Measurements from ENCODE around the gene FAM50B. TPM values are rescaled to one million over a fixed set of nuclear protein-coding genes. Genes with fewer than 3 reads are reported as not detected.

FAM50B gene
- total and polyA plus RNA-seq, 4 donors, result 8.8 to 12.3 (median 11.1) TPM

DNA sequence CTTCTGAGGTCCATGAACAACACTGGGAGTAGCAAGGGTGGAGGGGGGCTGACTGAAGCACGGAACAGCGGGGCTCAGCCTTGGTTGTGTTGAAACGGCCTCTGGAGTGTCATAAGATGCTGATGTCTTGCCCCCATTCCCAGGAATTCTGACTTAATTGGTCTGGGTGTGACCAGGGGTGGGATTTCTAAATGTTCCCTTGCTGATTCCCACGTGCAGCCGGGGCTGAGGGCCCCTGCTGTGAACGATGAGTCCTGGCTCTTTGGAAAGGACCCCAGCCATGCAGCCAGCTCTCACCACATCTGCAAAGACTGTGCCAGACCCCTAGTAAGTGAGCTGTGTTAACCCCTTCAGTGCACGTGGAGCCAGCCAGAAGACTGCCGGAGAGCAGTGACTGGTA lies 28.6 kb upstream of the FAM50B start (continued):
- TF ChIP-seq, protein P1, sequence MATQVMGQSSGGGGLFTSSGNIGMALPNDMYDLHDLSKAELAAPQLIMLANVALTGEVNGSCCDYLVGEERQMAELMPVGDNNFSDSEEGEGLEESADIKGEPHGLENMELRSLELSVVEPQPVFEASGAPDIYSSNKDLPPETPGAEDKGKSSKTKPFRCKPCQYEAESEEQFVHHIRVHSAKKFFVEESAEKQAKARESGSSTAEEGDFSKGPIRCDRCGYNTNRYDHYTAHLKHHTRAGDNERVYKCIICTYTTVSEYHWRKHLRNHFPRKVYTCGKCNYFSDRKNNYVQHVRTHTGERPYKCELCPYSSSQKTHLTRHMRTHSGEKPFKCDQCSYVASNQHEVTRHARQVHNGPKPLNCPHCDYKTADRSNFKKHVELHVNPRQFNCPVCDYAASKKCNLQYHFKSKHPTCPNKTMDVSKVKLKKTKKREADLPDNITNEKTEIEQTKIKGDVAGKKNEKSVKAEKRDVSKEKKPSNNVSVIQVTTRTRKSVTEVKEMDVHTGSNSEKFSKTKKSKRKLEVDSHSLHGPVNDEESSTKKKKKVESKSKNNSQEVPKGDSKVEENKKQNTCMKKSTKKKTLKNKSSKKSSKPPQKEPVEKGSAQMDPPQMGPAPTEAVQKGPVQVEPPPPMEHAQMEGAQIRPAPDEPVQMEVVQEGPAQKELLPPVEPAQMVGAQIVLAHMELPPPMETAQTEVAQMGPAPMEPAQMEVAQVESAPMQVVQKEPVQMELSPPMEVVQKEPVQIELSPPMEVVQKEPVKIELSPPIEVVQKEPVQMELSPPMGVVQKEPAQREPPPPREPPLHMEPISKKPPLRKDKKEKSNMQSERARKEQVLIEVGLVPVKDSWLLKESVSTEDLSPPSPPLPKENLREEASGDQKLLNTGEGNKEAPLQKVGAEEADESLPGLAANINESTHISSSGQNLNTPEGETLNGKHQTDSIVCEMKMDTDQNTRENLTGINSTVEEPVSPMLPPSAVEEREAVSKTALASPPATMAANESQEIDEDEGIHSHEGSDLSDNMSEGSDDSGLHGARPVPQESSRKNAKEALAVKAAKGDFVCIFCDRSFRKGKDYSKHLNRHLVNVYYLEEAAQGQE (IDR thresholded peaks at IDR 0.05), result no peak

DNA sequence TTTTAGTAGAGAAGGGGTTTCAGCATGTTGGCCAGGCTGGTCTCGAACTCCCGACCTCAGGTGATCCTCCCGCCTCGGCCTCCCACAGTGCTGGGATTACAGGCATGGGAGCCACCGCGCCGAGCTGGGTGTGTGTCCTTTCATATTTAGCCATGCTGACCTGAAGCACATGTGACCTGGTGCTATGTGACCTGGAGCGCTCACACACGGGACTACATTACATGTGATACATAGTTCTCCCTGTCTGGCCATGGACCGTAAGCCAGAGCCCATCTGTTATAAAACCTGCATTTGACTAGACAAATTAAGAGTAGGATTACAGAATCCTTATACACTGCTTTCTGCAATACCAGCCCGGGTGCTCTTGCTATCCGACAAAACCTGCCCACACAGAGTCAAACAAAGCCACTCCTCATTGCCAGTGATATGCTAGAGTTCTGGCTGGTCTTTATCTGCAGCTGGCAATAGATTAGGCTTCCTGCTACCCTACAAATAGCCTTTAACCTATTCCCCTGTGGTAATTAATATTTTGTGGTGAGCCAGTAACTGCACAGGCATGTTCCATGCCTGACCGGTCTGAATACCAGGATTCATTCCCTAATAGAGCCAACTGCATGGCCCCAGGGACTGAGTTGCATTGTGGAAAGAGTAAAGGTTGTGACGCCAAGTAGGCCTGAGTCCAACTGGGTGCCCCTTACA lies 26.3 kb upstream of the FAM50B start:
- DNase-seq (ENCODE audit: low spot score), result no peak
- Histone ChIP-seq H3K4me3 (ENCODE audit: low read depth in 1 of 3, low read length in 3 of 3) (no peak overlapping the region), H3K27me3 (ENCODE audit: control insufficient read depth in 4 of 4, insufficient read depth in 4 of 4, low read length in 3 of 4) (no peaks in the 10 kb centered on the region), H3K27ac (ENCODE audit: low read depth in 1 of 2, low read length in 2 of 2) (peak overlapping the region; percentile 41 to 69), H3K4me1 (ENCODE audit: control insufficient read depth in 4 of 4, insufficient read depth in 4 of 4, low read length in 3 of 4) (peaks cover 8 to 29% (median 16%) of the 10 kb centered on the region in 4 donors), H3K9me3 (ENCODE audit: control insufficient read depth in 4 of 4, low read length in 3 of 4) (no peaks in the 10 kb centered on the region), H3K9ac (ENCODE audit: low read depth in 1 of 2, low read length in 2 of 2) (peak overlapping the region in 1 of 2 donors; percentile 47), H3K36me3 (ENCODE audit: control insufficient read depth in 4 of 4, insufficient read depth in 3 of 4, low read depth in 1 of 4, low read length in 3 of 4) (no peaks in the 10 kb centered on the region)
- 77% methylated on average over 14 of the region's 14 CpGs for WGBS
- TF ChIP-seq, protein P1 (IDR thresholded peaks at IDR 0.05), result peak; percentile 8
- TF ChIP-seq HNF4A (conservative IDR thresholded peaks at IDR 0.05), result peak in 1 of 2 donors; percentile 11
- TF ChIP-seq HNF4G (IDR thresholded peaks at IDR 0.05), result no peak
- no peak for TF ChIP-seq RAD21 (IDR thresholded peaks at IDR 0.05)
- TF ChIP-seq FOXA1 (IDR thresholded peaks at IDR 0.05), result peak; percentile 6
- TF ChIP-seq NR2F2 (IDR thresholded peaks at IDR 0.05), result peak; percentile 76
- peak; percentile 33 for TF ChIP-seq SP1 (IDR thresholded peaks at IDR 0.05)
- TF ChIP-seq RXRA (IDR thresholded peaks at IDR 0.05), result peak in 1 of 2 donors; percentile 35

DNA sequence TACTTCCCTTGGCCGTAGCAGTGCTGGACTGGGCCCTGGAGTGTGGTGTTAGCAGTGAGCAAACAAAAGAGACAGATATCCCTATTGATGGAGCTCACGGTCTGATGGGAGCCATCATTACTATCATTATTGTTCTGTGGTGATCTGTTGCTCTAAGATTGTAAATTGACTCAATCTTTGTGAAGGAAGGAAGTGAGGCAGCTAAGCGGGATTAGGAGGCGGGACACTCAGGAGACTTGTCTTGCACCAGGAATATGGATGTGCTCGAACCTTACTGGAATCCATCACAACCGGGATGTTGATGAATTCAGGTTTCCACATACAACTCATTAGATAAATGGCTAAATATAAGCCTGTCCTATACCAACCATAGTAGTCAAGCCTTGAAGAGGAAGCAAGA lies 25.5 kb upstream of the FAM50B start:
- Histone ChIP-seq H3K36me3 (ENCODE audit: control insufficient read depth in 4 of 4, insufficient read depth in 3 of 4, low read depth in 1 of 4, low read length in 3 of 4) (no peaks in the 10 kb centered on the region), H3K9me3 (ENCODE audit: control insufficient read depth in 4 of 4, low read length in 3 of 4) (no peaks in the 10 kb centered on the region), H3K4me1 (ENCODE audit: control insufficient read depth in 4 of 4, insufficient read depth in 4 of 4, low read length in 3 of 4) (peaks cover 8 to 29% (median 16%) of the 10 kb centered on the region in 4 donors), H3K27me3 (ENCODE audit: control insufficient read depth in 4 of 4, insufficient read depth in 4 of 4, low read length in 3 of 4) (no peaks in the 10 kb centered on the region), H3K27ac (ENCODE audit: low read depth in 1 of 2, low read length in 2 of 2) (no peak overlapping the region), H3K9ac (ENCODE audit: low read depth in 1 of 2, low read length in 2 of 2) (no peak overlapping the region), H3K4me3 (ENCODE audit: low read depth in 1 of 3, low read length in 3 of 3) (no peak overlapping the region)
- WGBS, result 86% methylated on average over 6 of the region's 6 CpGs
- DNase-seq (ENCODE audit: low spot score), result no peak
- TF ChIP-seq, protein P2, sequence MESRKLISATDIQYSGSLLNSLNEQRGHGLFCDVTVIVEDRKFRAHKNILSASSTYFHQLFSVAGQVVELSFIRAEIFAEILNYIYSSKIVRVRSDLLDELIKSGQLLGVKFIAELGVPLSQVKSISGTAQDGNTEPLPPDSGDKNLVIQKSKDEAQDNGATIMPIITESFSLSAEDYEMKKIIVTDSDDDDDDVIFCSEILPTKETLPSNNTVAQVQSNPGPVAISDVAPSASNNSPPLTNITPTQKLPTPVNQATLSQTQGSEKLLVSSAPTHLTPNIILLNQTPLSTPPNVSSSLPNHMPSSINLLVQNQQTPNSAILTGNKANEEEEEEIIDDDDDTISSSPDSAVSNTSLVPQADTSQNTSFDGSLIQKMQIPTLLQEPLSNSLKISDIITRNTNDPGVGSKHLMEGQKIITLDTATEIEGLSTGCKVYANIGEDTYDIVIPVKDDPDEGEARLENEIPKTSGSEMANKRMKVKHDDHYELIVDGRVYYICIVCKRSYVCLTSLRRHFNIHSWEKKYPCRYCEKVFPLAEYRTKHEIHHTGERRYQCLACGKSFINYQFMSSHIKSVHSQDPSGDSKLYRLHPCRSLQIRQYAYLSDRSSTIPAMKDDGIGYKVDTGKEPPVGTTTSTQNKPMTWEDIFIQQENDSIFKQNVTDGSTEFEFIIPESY (IDR thresholded peaks at IDR 0.05), result no peak
- TF ChIP-seq, protein P3, sequence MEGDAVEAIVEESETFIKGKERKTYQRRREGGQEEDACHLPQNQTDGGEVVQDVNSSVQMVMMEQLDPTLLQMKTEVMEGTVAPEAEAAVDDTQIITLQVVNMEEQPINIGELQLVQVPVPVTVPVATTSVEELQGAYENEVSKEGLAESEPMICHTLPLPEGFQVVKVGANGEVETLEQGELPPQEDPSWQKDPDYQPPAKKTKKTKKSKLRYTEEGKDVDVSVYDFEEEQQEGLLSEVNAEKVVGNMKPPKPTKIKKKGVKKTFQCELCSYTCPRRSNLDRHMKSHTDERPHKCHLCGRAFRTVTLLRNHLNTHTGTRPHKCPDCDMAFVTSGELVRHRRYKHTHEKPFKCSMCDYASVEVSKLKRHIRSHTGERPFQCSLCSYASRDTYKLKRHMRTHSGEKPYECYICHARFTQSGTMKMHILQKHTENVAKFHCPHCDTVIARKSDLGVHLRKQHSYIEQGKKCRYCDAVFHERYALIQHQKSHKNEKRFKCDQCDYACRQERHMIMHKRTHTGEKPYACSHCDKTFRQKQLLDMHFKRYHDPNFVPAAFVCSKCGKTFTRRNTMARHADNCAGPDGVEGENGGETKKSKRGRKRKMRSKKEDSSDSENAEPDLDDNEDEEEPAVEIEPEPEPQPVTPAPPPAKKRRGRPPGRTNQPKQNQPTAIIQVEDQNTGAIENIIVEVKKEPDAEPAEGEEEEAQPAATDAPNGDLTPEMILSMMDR (IDR thresholded peaks at IDR 0.05; ENCODE audit: low read depth, low read length, missing input control), result no peak
- TF ChIP-seq, protein P1 (IDR thresholded peaks at IDR 0.05), result no peak
- no peak for TF ChIP-seq HNF4A (conservative IDR thresholded peaks at IDR 0.05)
- TF ChIP-seq, protein P4, sequence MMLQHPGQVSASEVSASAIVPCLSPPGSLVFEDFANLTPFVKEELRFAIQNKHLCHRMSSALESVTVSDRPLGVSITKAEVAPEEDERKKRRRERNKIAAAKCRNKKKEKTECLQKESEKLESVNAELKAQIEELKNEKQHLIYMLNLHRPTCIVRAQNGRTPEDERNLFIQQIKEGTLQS (IDR thresholded peaks at IDR 0.05), result no peak
- TF ChIP-seq SP1 (IDR thresholded peaks at IDR 0.05), result no peak
- no peak for TF ChIP-seq EGR1 (IDR thresholded peaks at IDR 0.05; ENCODE audit: low read depth in 2 of 2)
- TF ChIP-seq NR2F2 (IDR thresholded peaks at IDR 0.05), result no peak
- no peak for TF ChIP-seq FOXA2 (IDR thresholded peaks at IDR 0.05)
- no peak for TF ChIP-seq RAD21 (IDR thresholded peaks at IDR 0.05)
- no peak for TF ChIP-seq HNF4G (IDR thresholded peaks at IDR 0.05)
